Nephron progenitor cell (in vitro differentiated cells): Measurements from ENCODE around the gene MAT1A.
A peak's percentile ranks its signal among the peaks of the same experiment; 100 is the strongest.
"Not testable (repeated sequence)": the region's sequence is repeated elsewhere in the genome, so short reads cannot be mapped to it uniquely, and the experiment has no call there.

ENCODE experiments used
- DNase-seq: peaks from one replicate; pipeline ENCODE4 v3.0.0; 2021
- H3K27ac Mint-ChIP-seq: 2 replicates; pipeline ENCODE4 v1.8.0; 2021; ENCODE audit warnings: mild to moderate bottlenecking, moderate library complexity, mixed read lengths
- H3K27me3 Mint-ChIP-seq: 2 replicates; pipeline ENCODE4 v1.8.0; 2021; ENCODE audit warnings: mild to moderate bottlenecking, low read depth, mixed read lengths; ENCODE audit not compliant: poor library complexity
- H3K36me3 Mint-ChIP-seq: 2 replicates; pipeline ENCODE4 v1.8.0; 2021; ENCODE audit warnings: low read depth, mixed read lengths
- H3K4me1 Mint-ChIP-seq: 2 replicates; pipeline ENCODE4 v1.8.0; 2021; ENCODE audit warnings: mixed read lengths
- H3K4me3 Mint-ChIP-seq: 2 replicates; pipeline ENCODE4 v1.8.0; 2021; ENCODE audit warnings: mild to moderate bottlenecking, moderate library complexity, mixed read lengths
- H3K9me3 Mint-ChIP-seq: 2 replicates; pipeline ENCODE4 v1.8.0; 2021; ENCODE audit warnings: mild to moderate bottlenecking, moderate library complexity, mixed read lengths
- CTCF ChIP-seq: fragments of 200-600 bp; sonication (generic); IDR thresholded peaks from 2 replicates; pipeline ENCODE4 v1.5.0; 2021; ENCODE audit warnings: antibody characterized with exemption

Gene MAT1A

DNA sequence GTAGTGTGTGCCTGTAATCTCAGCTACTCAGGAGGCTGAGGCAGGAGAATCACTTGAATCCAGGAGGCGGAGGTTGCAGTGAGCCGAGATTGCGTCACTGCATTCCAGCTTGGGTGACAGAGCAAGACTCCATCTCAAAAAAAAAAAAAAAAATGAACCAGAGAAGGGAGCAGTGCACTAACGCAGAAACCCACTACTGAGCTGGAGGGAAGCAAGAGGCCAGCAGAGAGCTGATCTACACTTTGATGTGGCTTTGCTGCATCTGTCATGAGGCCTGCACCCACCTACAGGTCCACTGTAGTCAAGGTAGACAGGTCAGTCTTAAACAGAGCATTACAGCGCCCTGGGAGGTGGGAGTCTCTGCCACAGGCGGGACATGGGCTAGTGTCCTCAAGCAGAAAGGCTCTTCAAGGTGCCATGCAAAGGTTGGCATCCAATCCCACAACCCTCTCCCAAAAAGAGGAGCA, 30.0 kb downstream of the MAT1A start:
- H3K4me3 Mint-ChIP-seq = no peak overlapping the region
- H3K9me3 Mint-ChIP-seq = peaks cover 16% of the 10 kb centered on the region
- H3K27me3 Mint-ChIP-seq = peaks cover 13% of the 10 kb centered on the region
- DNase-seq = no peak
- H3K27ac Mint-ChIP-seq = no peak overlapping the region
- peaks cover 4% of the 10 kb centered on the region for H3K36me3 Mint-ChIP-seq
- TF ChIP-seq CTCF = no peak
- H3K4me1 Mint-ChIP-seq = peaks cover 7% of the 10 kb centered on the region

- not testable (repeated sequence) for H3K4me1 Mint-ChIP-seq, H3K27ac Mint-ChIP-seq, H3K36me3 Mint-ChIP-seq, H3K4me3 Mint-ChIP-seq, H3K9me3 Mint-ChIP-seq
- H3K27me3 Mint-ChIP-seq = peaks cover 29% of the 10 kb centered on the region
- peak; percentile 55 for DNase-seq
- TF ChIP-seq CTCF = peak; percentile 60
Measured at GRCh38 chr10:80256798-80257197, 32.7 kb downstream of the MAT1A start.

GRCh38 chr10:80254726-80255125, 34.7 kb downstream of the MAT1A start:
- H3K9me3 Mint-ChIP-seq, H3K4me1 Mint-ChIP-seq, H3K4me3 Mint-ChIP-seq, H3K27ac Mint-ChIP-seq, H3K36me3 Mint-ChIP-seq, DNase-seq: not testable (repeated sequence)
- H3K27me3 Mint-ChIP-seq = peaks cover 27% of the 10 kb centered on the region

DNA sequence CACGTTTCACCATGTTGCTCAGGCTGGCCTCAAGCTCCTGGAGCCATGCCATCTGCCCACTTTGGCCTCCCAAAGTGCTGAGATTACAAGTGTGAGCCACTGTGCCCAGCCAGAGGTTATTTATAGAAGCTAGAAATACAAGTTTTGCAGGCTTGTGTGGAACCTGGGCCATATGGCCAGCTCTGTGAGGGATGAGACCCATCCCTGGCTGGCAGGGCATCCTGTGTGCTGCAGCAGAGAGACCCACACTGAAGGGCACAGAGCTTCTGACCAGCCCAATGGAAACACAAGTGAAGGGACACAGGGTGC, 35.5 kb downstream of the MAT1A start:
- not testable (repeated sequence) for H3K9me3 Mint-ChIP-seq, H3K4me1 Mint-ChIP-seq, H3K4me3 Mint-ChIP-seq, H3K36me3 Mint-ChIP-seq, H3K27ac Mint-ChIP-seq, DNase-seq
- H3K27me3 Mint-ChIP-seq = peaks cover 27% of the 10 kb centered on the region

DNA sequence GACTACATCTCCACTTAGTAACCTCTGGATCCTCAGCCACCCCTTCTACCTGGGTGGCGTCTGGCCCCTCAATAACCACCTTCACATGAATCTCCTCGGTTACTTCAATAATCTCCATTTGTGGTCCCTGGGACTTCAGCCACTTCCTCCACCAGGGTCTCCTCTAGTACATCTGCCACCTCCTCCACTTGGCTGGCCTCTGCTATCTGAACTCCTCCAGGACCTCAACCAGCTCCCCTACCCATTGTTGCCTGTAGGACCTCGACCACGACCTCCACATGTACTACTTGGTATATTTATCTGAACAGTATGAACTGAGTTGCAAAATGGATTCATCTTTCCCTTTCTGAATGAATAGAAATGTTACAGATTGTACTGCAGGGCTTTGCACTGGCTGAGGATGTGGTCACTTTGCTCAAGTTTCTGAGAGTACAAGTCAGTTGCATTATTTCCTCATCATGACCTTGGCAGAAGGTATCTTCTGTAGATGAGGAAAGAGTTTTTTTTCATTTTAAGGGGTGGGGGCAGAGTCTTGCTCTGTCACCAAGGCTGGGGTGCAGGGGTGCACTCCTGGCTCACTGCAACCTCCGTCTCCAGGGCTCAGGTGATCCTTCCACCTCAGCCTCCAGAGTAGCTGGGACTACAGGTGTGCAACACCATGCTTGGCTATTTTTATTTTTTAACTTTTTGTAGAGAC, 36.0 kb downstream of the MAT1A start:
- no peak for TF ChIP-seq CTCF
- H3K36me3 Mint-ChIP-seq = no peaks in the 10 kb centered on the region
- no peaks in the 10 kb centered on the region for H3K9me3 Mint-ChIP-seq
- H3K4me1 Mint-ChIP-seq = peaks cover 4% of the 10 kb centered on the region
- no peak overlapping the region for H3K4me3 Mint-ChIP-seq
- no peak for DNase-seq
- H3K27ac Mint-ChIP-seq = no peak overlapping the region
- peaks cover 24% of the 10 kb centered on the region for H3K27me3 Mint-ChIP-seq

- Mint-ChIP-seq H3K27ac (peak overlapping the region; percentile 66), H3K9me3 (no peaks in the 10 kb centered on the region), H3K4me3 (no peak overlapping the region), H3K36me3 (no peaks in the 10 kb centered on the region), H3K27me3 (peaks cover 21% of the 10 kb centered on the region), H3K4me1 (peaks cover 3% of the 10 kb centered on the region)
- TF ChIP-seq CTCF = no peak
- DNase-seq = no peak
Measured at GRCh38 chr10:80252296-80252887, 37.1 kb downstream of the MAT1A start.

GRCh38 chr10:80251703-80252280, 37.7 kb downstream of the MAT1A start:
- not testable (repeated sequence) for H3K27ac Mint-ChIP-seq, H3K4me1 Mint-ChIP-seq, H3K36me3 Mint-ChIP-seq, H3K9me3 Mint-ChIP-seq, DNase-seq, H3K4me3 Mint-ChIP-seq
- H3K27me3 Mint-ChIP-seq = peaks cover 21% of the 10 kb centered on the region

DNA sequence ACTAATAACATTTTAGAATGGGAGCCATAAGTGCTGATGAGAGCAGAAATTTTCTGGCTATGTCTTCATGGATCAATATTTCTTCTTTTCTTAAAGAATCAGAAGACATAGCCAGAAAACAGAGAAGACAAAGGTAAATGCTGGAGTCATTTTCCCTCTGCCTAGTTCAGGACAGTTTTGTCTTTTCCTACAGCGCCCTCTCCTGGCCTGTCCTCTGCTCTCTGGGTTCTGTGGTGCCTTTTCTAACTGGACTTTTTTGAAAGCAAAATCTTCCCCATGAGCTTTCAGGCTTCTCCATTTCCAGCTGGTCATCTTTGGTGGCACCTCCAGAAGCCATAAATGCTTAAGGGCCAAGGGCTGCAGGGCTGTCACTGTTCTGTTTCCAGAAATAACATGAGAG, 39.1 kb downstream of the MAT1A start:
- not testable (repeated sequence) for H3K4me3 Mint-ChIP-seq, H3K27ac Mint-ChIP-seq, DNase-seq, H3K36me3 Mint-ChIP-seq, H3K4me1 Mint-ChIP-seq, H3K9me3 Mint-ChIP-seq
- peaks cover 17% of the 10 kb centered on the region for H3K27me3 Mint-ChIP-seq

DNA sequence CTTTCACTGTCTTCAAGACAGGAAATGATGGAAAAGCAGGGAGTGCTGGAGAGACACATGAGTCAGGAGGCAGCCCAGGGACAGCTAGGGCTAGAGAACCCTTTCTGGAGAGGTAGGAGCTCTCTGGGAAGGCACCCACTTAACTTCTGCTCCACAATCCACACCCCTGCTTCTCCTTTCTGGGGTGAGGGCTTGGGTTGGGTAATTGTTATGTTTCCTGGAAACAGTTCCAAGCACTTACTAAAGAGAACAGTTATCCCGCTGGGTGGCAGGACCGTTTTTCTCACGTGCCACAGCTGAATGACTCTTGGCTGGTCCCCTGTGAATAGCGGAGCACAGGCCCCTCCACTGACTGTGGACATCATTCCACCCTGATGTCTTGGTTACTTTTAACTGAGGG, 39.6 kb downstream of the MAT1A start:
- H3K27ac Mint-ChIP-seq, H3K4me1 Mint-ChIP-seq, H3K36me3 Mint-ChIP-seq, H3K9me3 Mint-ChIP-seq, H3K4me3 Mint-ChIP-seq, DNase-seq: not testable (repeated sequence)
- H3K27me3 Mint-ChIP-seq = peaks cover 17% of the 10 kb centered on the region

- not testable (repeated sequence) for H3K4me1 Mint-ChIP-seq, H3K36me3 Mint-ChIP-seq, DNase-seq, H3K27ac Mint-ChIP-seq, H3K4me3 Mint-ChIP-seq, H3K9me3 Mint-ChIP-seq
- peaks cover 14% of the 10 kb centered on the region for H3K27me3 Mint-ChIP-seq
Measured at GRCh38 chr10:80247611-80248010, 41.8 kb downstream of the MAT1A start.
